HEK293 (cell line): ENCODE data around the gene EPHA4.

Experiments used
- CTCF ChIA-PET: fragments of 350-600 bp; formaldehyde crosslinking; extraction: SDS; loops from one replicate; lab custom pipeline; 2021; ENCODE audit warnings: antibody characterized with exemption; lab: Yijun Ruan, JAX
- POLR2A ChIA-PET: fragments of 300-600 bp; formaldehyde crosslinking; extraction: SDS; loops from one replicate; lab custom pipeline; 2020; ENCODE audit warnings: antibody characterized with exemption, inconsistent platforms; lab: Yijun Ruan, JAX
- H3K27ac ChIP-seq: fragments of 200-500 bp; sonication (Bioruptor generic); 2 replicates; pipeline ENCODE4 v1.5.1; 2014; ENCODE audit warnings: low read depth, low read length, control low read depth, inconsistent platforms; ENCODE audit errors: extremely low read depth
- H3K36me3 ChIP-seq, 2 experiments: fragments of 200-500 bp in 1 of 2; sonication (Bioruptor generic) in 1 of 2; 1 replicate in 1 of 2; 2 replicates in 1 of 2; pipeline ENCODE4 v1.5.1; 2014 to 2017; ENCODE audit warnings: inconsistent platforms in 2 of 2, low read length in 2 of 2; ENCODE audit not compliant: control insufficient read depth in 2 of 2, insufficient read depth in 1 of 2
- H3K4me1 ChIP-seq: fragments of 200-500 bp; sonication (Bioruptor generic); 2 replicates; pipeline ENCODE4 v1.5.1; 2014; ENCODE audit warnings: mild to moderate bottlenecking, low read length, inconsistent platforms; ENCODE audit not compliant: control insufficient read depth, insufficient read depth
- H3K4me3 ChIP-seq: 2 replicates; pipeline ENCODE4 v1.5.1; 2011; ENCODE audit warnings: low read depth, mild to moderate bottlenecking, control low read depth, low read length, moderate library complexity
- H3K9me3 ChIP-seq: fragments of 200-500 bp; sonication (Bioruptor generic); 2 replicates; pipeline ENCODE4 v1.5.1; 2014; ENCODE audit warnings: low read depth, low read length, inconsistent platforms; ENCODE audit not compliant: control insufficient read depth, insufficient read depth
- AEBP2 ChIP-seq: fragments of 450-650 bp; formaldehyde crosslinking; IDR thresholded peaks from 2 replicates; pipeline ENCODE4 v1.5.1; 2016; ENCODE audit warnings: missing biosample characterization, missing genetic modification characterization, borderline replicate concordance
- BCL6B ChIP-seq: fragments of 450-650 bp; formaldehyde crosslinking; IDR thresholded peaks from 2 replicates; pipeline ENCODE4 v1.5.1; 2017; ENCODE audit warnings: missing biosample characterization, missing genetic modification characterization
- EGR2 ChIP-seq: fragments of 450-650 bp; formaldehyde crosslinking; IDR thresholded peaks from 2 replicates; pipeline ENCODE4 v1.5.1; 2016; ENCODE audit warnings: low read depth, missing biosample characterization, missing genetic modification characterization
- GLIS2 ChIP-seq: fragments of 450-650 bp; formaldehyde crosslinking; IDR thresholded peaks from 2 replicates; pipeline ENCODE4 v1.5.1; 2016; ENCODE audit warnings: missing biosample characterization, missing genetic modification characterization
- HIC1 ChIP-seq: fragments of 450-650 bp; formaldehyde crosslinking; IDR thresholded peaks from 2 replicates; pipeline ENCODE4 v1.5.1; 2016; ENCODE audit warnings: missing biosample characterization, missing genetic modification characterization
- HOXD13 ChIP-seq: sonication (generic); formaldehyde crosslinking; IDR thresholded peaks from 2 replicates; pipeline ENCODE4 v1.8.0; 2022; ENCODE audit warnings: missing genetic modification reagents, borderline replicate concordance
- INSM2 ChIP-seq: fragments of 450-650 bp; formaldehyde crosslinking; IDR thresholded peaks from 2 replicates; pipeline ENCODE4 v1.5.1; 2016; ENCODE audit warnings: missing biosample characterization, missing genetic modification characterization
- KLF9 ChIP-seq: fragments of 450-650 bp; formaldehyde crosslinking; IDR thresholded peaks from 2 replicates; pipeline ENCODE4 v1.5.1; 2016; ENCODE audit warnings: missing biosample characterization, missing genetic modification characterization, low read depth
- OSR2 ChIP-seq: fragments of 450-650 bp; formaldehyde crosslinking; IDR thresholded peaks from 2 replicates; pipeline ENCODE4 v1.5.1; 2016; ENCODE audit warnings: missing biosample characterization, missing genetic modification characterization
- OVOL3 ChIP-seq: fragments of 450-650 bp; formaldehyde crosslinking; IDR thresholded peaks from 2 replicates; pipeline ENCODE4 v1.5.1; 2016; ENCODE audit warnings: missing biosample characterization, missing genetic modification characterization
- ZBTB20 ChIP-seq: fragments of 450-650 bp; formaldehyde crosslinking; IDR thresholded peaks from 2 replicates; pipeline ENCODE4 v1.5.1; 2016; ENCODE audit warnings: missing biosample characterization, missing genetic modification characterization
- ZBTB26 ChIP-seq: fragments of 450-650 bp; formaldehyde crosslinking; optimal IDR thresholded peaks from 2 replicates; pipeline ENCODE3; 2016; ENCODE audit warnings: missing biosample characterization, mild to moderate bottlenecking, missing genetic modification characterization
- ZNF157 ChIP-seq: fragments of 450-650 bp; formaldehyde crosslinking; IDR thresholded peaks from 2 replicates; pipeline ENCODE4 v1.5.1; 2016; ENCODE audit warnings: missing biosample characterization, missing genetic modification characterization
- ZNF2 ChIP-seq: fragments of 450-650 bp; formaldehyde crosslinking; IDR thresholded peaks from 2 replicates; pipeline ENCODE4 v1.5.1; 2016; ENCODE audit warnings: missing biosample characterization, missing genetic modification characterization
- ZNF335 ChIP-seq: fragments of 450-650 bp; formaldehyde crosslinking; conservative IDR thresholded peaks from 2 replicates; pipeline ENCODE4 v1.5.1; 2016; ENCODE audit warnings: missing biosample characterization, missing genetic modification characterization
- ZNF354C ChIP-seq: fragments of 450-650 bp; formaldehyde crosslinking; IDR thresholded peaks from 2 replicates; pipeline ENCODE4 v1.5.1; 2016; ENCODE audit warnings: missing biosample characterization, missing genetic modification characterization, low read depth, borderline replicate concordance
- ZNF366 ChIP-seq: fragments of 450-650 bp; formaldehyde crosslinking; conservative IDR thresholded peaks from 2 replicates; pipeline ENCODE4 v1.5.1; 2016; ENCODE audit warnings: missing biosample characterization, missing genetic modification characterization
- ZNF391 ChIP-seq: fragments of 450-650 bp; formaldehyde crosslinking; IDR thresholded peaks from 2 replicates; pipeline ENCODE4 v1.5.1; 2016; ENCODE audit warnings: low read depth, missing biosample characterization, missing genetic modification characterization, borderline replicate concordance
- ZNF394 ChIP-seq: fragments of 450-650 bp; formaldehyde crosslinking; IDR thresholded peaks from 2 replicates; pipeline ENCODE4 v1.5.1; 2016; ENCODE audit warnings: missing biosample characterization, missing genetic modification characterization, mild to moderate bottlenecking, moderate library complexity, borderline replicate concordance
- ZNF510 ChIP-seq: fragments of 450-650 bp; formaldehyde crosslinking; IDR thresholded peaks from 2 replicates; pipeline ENCODE4 v1.5.1; 2018; ENCODE audit warnings: mild to moderate bottlenecking, missing genetic modification characterization, missing biosample characterization; ENCODE audit not compliant: insufficient replicate concordance
- ZNF701 ChIP-seq: fragments of 450-650 bp; formaldehyde crosslinking; IDR thresholded peaks from 2 replicates; pipeline ENCODE4 v1.5.1; 2016; ENCODE audit warnings: missing biosample characterization, missing genetic modification characterization
- ZNF785 ChIP-seq: fragments of 450-650 bp; formaldehyde crosslinking; IDR thresholded peaks from 2 replicates; pipeline ENCODE4 v1.5.1; 2016; ENCODE audit warnings: missing biosample characterization, missing genetic modification characterization

EPHA4 gene

GRCh38 chr2:221572821-221573429, 821 bp upstream of the EPHA4 start:
- ChIA-PET POLR2A (interaction anchor here (1.1 to 1.5 kb wide), 4 partner anchors 11 to 397 kb away, joined by 3 to 4 read pairs (median 3); no protein-coding TSS in a partner anchor), CTCF (interaction anchor here (1.0 to 1.6 kb wide), 8 partner anchors 17 to 397 kb away, joined by 3 to 8 read pairs (median 4); no protein-coding TSS in a partner anchor)
- Histone ChIP-seq H3K4me3 (peak overlapping the region; percentile 66), H3K36me3 (peaks cover 0 to 1% of the 10 kb centered on the region in 2 experiments; a peak in 2 of 3 replicates), H3K27ac (peak overlapping the region; percentile 96), H3K9me3 (no peaks in the 10 kb centered on the region), H3K4me1 (peaks cover 19% of the 10 kb centered on the region)
- TF ChIP-seq KLF9 (tag by site-specific recombination) (no peak), AEBP2 (tag by site-specific recombination) (no peak), ZNF366 (0 out of 2 replicates have a peak, but pooled peaks have one; percentile 15), HIC1 (0 out of 2 replicates have a peak, but pooled peaks have one; percentile 50), ZBTB20 (peak; percentile 62; the same call in 1 of the 2 replicates), OSR2 (tag by site-specific recombination) (no peak), ZNF354C (tag by site-specific recombination) (no peak), GLIS2 (tag by site-specific recombination) (0 out of 2 replicates have a peak, but pooled peaks have one; percentile 32), ZNF335 (peak; percentile 93), ZNF157 (no peak)

GRCh38 chr2:221571551-221572218, 419 bp downstream of the EPHA4 start:
- Histone ChIP-seq H3K4me1 (peaks cover 20% of the 10 kb centered on the region), H3K9me3 (no peaks in the 10 kb centered on the region), H3K27ac (peak overlapping the region; percentile 96), H3K4me3 (peak overlapping the region; percentile 85), H3K36me3 (peaks cover 0 to 9% of the 10 kb centered on the region in 2 experiments; a peak in 2 of 3 replicates)
- ChIA-PET CTCF (interaction anchor here (0.6 to 1.2 kb wide), 2 partner anchors 141 to 173 kb away, joined by 3 to 4 read pairs; no protein-coding TSS in a partner anchor), POLR2A (interaction anchor here (0.7 to 1.5 kb wide), 4 partner anchors 35 to 128 kb away, joined by 3 to 4 read pairs (median 3); no protein-coding TSS in a partner anchor)
- TF ChIP-seq ZNF510 (no peak), KLF9 (tag by site-specific recombination) (no peak), OVOL3 (tag by site-specific recombination) (no peak), ZBTB26 (tag by site-specific recombination) (peak; percentile 3), ZNF701 (no peak), EGR2 (tag by site-specific recombination) (no peak), ZNF2 (tag by site-specific recombination) (peak; percentile 44; the same call in 1 of the 2 replicates), ZNF394 (peak; percentile 74; the same call in 1 of the 2 replicates), ZNF785 (no peak), INSM2 (no peak), ZNF391 (tag by site-specific recombination) (peak; percentile 63; the same call in 1 of the 2 replicates), BCL6B (tag by site-specific recombination) (no peak), ZBTB20 (peak; percentile 46; the same call in 1 of the 2 replicates), HOXD13 (CRISPR knock-in tag) (0 out of 2 replicates have a peak, but pooled peaks have one; percentile 31)
